Brain microvascular endothelial cell (primary cell): ENCODE results near the gene DNAJB14.
A peak's percentile ranks its signal among the peaks of the same experiment; 100 is the strongest.

ENCODE experiments used
- DNase-seq: peaks from one replicate; pipeline ENCODE4 v3.0.0-alpha.2; 2020
- H3K27ac ChIP-seq: fragments of 250-450 bp; sonication (Bioruptor Pico); 2 replicates; pipeline ENCODE4 v1.5.1; 2020; ENCODE audit warnings: mild to moderate bottlenecking, moderate library complexity
- H3K27me3 ChIP-seq: fragments of 250-450 bp; sonication (Bioruptor Pico); replicated peaks from 2 replicates; pipeline ENCODE4 v1.5.1; 2020; ENCODE audit warnings: mild to moderate bottlenecking
- H3K36me3 ChIP-seq: fragments of 250-450 bp; sonication (Bioruptor Pico); replicated peaks from 2 replicates; pipeline ENCODE4 v1.5.1; 2020; ENCODE audit warnings: mild to moderate bottlenecking
- H3K4me3 ChIP-seq: 2 replicates; pipeline ENCODE4 v1.5.1; 2011; ENCODE audit warnings: low read depth, mild to moderate bottlenecking, control low read depth, low read length, moderate library complexity
- in situ Hi-C: cut with HindIII; loops from 2 replicates; pipeline ENCODE4 v1.10.0; 2017; ENCODE audit warnings: low sequenced_read_pairs, low pct_ligation_motif_present
- TF ChIP-seq, protein P1 (sequence below): IDR thresholded peaks from 2 replicates; pipeline ENCODE4 v1.5.1; 2011; ENCODE audit warnings: low read depth, mild to moderate bottlenecking, moderate library complexity, low read length, control low read depth, inconsistent platforms; ENCODE audit errors: missing control alignments

DNAJB14 gene

DNA sequence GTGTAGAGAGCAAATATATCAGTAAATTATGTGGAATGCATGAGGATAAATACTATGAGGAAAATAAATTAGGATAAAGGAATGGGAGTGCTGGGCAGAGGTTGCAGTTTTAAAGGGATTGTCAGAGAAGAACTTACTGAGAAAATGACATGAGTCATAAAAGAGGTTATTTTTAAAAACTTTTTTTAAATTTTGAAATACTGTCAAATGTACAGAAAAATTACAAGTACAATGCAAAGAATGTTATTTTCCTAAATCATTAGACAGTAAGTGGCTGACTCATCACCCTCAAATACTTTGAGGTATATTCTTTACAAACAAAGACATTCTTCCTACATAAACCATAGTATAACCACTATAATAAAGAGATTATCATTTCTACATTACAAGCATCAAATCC is 33.5 kb upstream of the DNAJB14 start:
- Histone ChIP-seq H3K4me3 (no peak overlapping the region), H3K27me3 (no peaks in the 10 kb centered on the region), H3K36me3 (no peaks in the 10 kb centered on the region), H3K27ac (no peak overlapping the region)
- no peak for DNase-seq
- TF ChIP-seq, protein P1, sequence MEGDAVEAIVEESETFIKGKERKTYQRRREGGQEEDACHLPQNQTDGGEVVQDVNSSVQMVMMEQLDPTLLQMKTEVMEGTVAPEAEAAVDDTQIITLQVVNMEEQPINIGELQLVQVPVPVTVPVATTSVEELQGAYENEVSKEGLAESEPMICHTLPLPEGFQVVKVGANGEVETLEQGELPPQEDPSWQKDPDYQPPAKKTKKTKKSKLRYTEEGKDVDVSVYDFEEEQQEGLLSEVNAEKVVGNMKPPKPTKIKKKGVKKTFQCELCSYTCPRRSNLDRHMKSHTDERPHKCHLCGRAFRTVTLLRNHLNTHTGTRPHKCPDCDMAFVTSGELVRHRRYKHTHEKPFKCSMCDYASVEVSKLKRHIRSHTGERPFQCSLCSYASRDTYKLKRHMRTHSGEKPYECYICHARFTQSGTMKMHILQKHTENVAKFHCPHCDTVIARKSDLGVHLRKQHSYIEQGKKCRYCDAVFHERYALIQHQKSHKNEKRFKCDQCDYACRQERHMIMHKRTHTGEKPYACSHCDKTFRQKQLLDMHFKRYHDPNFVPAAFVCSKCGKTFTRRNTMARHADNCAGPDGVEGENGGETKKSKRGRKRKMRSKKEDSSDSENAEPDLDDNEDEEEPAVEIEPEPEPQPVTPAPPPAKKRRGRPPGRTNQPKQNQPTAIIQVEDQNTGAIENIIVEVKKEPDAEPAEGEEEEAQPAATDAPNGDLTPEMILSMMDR: no peak
- in situ Hi-C loops: no loop called here

DNA sequence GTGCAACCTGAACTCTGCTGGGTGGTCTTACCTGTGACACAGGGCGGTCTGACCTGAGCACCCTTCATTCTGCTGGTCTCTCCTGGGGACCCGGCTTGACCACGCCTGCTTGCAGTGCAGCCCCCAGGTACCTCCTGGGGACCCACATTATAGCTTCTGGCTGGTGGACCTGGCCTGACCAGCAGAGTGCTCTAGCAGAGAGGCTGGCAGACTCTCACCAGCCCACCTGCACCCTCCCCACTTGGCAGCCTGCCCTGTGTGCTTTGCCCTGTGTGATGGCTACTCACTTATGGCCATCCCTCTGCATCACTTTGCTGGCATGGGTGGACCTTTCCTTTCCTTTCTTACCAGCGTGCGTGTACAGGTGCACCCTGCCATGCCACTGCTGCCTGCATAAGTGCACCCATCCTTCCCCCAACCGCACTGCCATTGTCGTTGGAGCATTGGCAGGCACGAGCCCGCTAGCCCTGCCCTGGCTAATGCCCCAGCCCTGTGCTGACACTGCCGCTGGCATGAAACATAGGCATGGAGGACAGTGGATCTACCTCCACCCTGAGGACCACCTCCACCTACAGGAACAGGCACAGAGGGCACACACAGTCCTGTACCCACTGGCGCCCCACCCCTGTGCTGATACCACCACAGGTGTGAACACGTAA is 25.2 kb upstream of the DNAJB14 start:
- no peaks in the 10 kb centered on the region for H3K27me3 ChIP-seq

DNA sequence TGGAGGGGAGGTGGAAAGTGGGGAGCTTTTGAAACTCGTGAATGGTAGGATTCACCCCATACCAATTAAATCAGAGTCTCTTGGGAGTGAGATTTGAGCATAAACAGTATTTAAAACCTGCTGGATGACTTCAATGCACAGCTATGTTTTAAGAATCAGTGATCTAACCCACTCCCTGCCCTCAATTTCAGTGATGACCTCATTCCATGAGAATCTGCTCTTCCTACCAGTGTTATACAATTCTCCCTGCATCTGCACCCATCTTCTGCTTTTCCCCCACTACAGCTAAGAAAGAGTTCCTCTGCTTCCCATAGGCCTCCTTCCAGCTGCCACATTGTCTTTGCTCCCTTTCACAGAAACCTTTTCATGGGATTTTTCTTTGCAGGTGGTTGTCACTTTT is 21.9 kb upstream of the DNAJB14 start:
- in situ Hi-C loops: no loop called here
- Histone ChIP-seq H3K36me3 (no peaks in the 10 kb centered on the region), H3K27me3 (no peaks in the 10 kb centered on the region), H3K27ac (no peak overlapping the region), H3K4me3 (no peak overlapping the region)
- DNase-seq: peak; percentile 75
- TF ChIP-seq, protein P1: no peak

More for the DNA sequence above, 25.2 kb upstream of the DNAJB14 start:
- in situ Hi-C loops: no loop called here
- H3K27ac ChIP-seq: no peak overlapping the region
- TF ChIP-seq, protein P1: no peak
- no peak overlapping the region for H3K4me3 ChIP-seq
- no peaks in the 10 kb centered on the region for H3K36me3 ChIP-seq
- no peak for DNase-seq

DNA sequence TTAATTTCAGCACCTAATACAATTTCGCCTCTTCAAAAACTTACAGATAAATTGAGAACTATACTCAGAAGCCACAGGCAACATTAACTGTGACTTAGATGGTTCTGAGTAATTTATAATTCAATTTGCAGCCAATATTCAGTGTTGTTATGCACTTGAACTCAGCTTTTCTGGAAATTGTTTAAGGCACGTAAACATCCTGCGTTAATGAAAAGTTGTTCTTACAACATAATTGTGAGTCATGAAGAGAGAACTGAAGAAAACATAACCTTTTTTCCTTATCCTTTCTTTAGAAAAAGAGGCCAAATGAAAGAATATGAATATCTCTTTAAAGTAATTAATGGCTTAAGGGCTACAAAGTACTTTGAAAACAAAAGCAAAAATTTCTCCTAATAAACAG is 20.3 kb upstream of the DNAJB14 start:
- in situ Hi-C loops: no loop called here
- Histone ChIP-seq H3K36me3 (no peaks in the 10 kb centered on the region), H3K27ac (no peak overlapping the region), H3K27me3 (no peaks in the 10 kb centered on the region), H3K4me3 (no peak overlapping the region)
- TF ChIP-seq, protein P1: no peak
- no peak for DNase-seq

DNA sequence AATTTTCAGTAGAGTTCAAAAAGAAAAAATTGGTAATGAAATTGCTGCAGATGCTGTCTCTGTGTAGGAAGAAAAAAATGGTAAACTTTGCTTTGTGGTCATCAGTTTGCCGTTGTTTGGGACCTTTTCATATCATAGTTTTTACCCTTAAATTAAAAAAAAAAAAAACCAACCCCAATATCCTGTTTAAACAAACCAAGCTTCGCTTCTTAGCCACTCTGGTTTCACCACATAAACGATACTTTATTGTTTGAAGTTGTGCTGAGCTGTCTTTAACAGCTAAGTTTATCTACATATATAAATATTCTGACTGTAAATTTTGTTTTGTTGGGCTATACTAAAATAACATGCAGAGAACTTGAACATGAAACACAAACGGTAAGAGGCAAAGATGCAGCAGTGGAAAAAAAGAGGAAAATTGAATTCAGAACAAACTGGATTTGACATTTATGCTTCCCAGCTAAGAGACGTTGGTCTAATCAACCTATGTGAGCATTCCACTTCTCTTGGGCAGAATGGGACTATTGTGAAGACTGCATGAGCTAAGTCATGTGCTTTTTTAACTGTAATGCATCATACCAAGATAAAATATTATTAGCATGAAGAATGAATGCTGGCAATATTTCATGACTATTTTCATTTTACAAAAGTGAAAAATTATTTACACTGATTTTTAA is 19.4 kb upstream of the DNAJB14 start:
- H3K27me3 ChIP-seq: no peaks in the 10 kb centered on the region
- DNase-seq: no peak

More for the DNA sequence above, 19.4 kb upstream of the DNAJB14 start:
- in situ Hi-C loops: no loop called here
- no peaks in the 10 kb centered on the region for H3K36me3 ChIP-seq
- no peak overlapping the region for H3K27ac ChIP-seq
- no peak overlapping the region for H3K4me3 ChIP-seq
- TF ChIP-seq, protein P1: no peak
